ENCODE results near the gene STPG1. TPM values are rescaled to one million over a fixed set of nuclear protein-coding genes. Genes with fewer than 3 reads are reported as not detected.
A peak's percentile ranks its signal among the peaks of the same experiment; 100 is the strongest.

STPG1 gene
- polyA plus RNA-seq, 1 donor (not counting 4 experiments of a cell fraction or from before 2014, with no cell fraction given), result 16.6 TPM

- peak overlapping the region; percentile 44 for H3K4me2 ChIP-seq (ENCODE audit: control insufficient read depth, extremely low read depth, insufficient read depth, low read depth, low read length)
- H3K36me3 ChIP-seq (ENCODE audit: control insufficient read depth in 2 of 2, extremely low read depth in 1 of 2, insufficient read depth in 2 of 2, low read length in 2 of 2), result peaks cover 6 to 12% of the 10 kb centered on the region in 2 experiments
- no peaks in the 10 kb centered on the region for H3K79me2 ChIP-seq (ENCODE audit: control insufficient read depth, insufficient read depth, low read length)
- H2AFZ ChIP-seq (ENCODE audit: control insufficient read depth, low read length), result no peak overlapping the region
- no peak for TF ChIP-seq EZH2 (IDR thresholded peaks at IDR 0.05; ENCODE audit: low read length)
- no peak for TF ChIP-seq CTCF (optimal IDR thresholded peaks at IDR 0.05 in 1 of 3, IDR thresholded peaks at IDR 0.05 in 1 of 3, conservative IDR thresholded peaks at IDR 0.05 in 1 of 3; ENCODE audit: extremely low read depth in 1 of 3, insufficient read depth in 2 of 3, low read length in 3 of 3)
- H3K9me1 ChIP-seq (ENCODE audit: control insufficient read depth, extremely low read depth, insufficient read depth, low read length), result peaks cover under 1% of the 10 kb centered on the region
- DNase-seq (ENCODE audit: low read depth, low spot score) (no peak), FAIRE-seq (peak; percentile 86)
- dilution Hi-C loops (cut with MboI; ENCODE audit: extremely low pct_ligation_motif_present, low sequenced_read_pairs), result no loop called here
- H3K9ac ChIP-seq (ENCODE audit: control insufficient read depth, extremely low read depth, insufficient read depth, low read length), result peak overlapping the region; percentile 43
- peak overlapping the region; percentile 42 for H3K27ac ChIP-seq (ENCODE audit: control insufficient read depth, insufficient read depth, low read length)
- H3K4me1 ChIP-seq (ENCODE audit: control insufficient read depth, extremely low read depth, insufficient read depth, low read length), result peaks cover 11% of the 10 kb centered on the region
- H3K27me3 ChIP-seq (ENCODE audit: control insufficient read depth, extremely low read depth, insufficient read depth, low read length), result no peaks in the 10 kb centered on the region
- peak overlapping the region in 1 of 3 experiments; percentile 9 for H3K4me3 ChIP-seq (ENCODE audit: control insufficient read depth in 2 of 3, extremely low read depth in 1 of 3, insufficient read depth in 2 of 3, low read depth in 1 of 3, low read length in 3 of 3)
- no peaks in the 10 kb centered on the region for H3K9me3 ChIP-seq (ENCODE audit: control insufficient read depth, low read depth, low read length)
- no peaks in the 10 kb centered on the region for H4K20me1 ChIP-seq (ENCODE audit: control insufficient read depth, extremely low read depth, insufficient read depth, low read length)
Observed at GRCh38 chr1:24373710-24374109, 39.9 kb downstream of the STPG1 start.

GRCh38 chr1:24373044-24373443, 40.5 kb downstream of the STPG1 start:
- H3K27ac ChIP-seq (ENCODE audit: control insufficient read depth, insufficient read depth, low read length), result peak overlapping the region; percentile 42
- H4K20me1 ChIP-seq (ENCODE audit: control insufficient read depth, extremely low read depth, insufficient read depth, low read length), result no peaks in the 10 kb centered on the region
- FAIRE-seq, result peak; percentile 44

More at GRCh38 chr1:24373044-24373443, 40.5 kb downstream of the STPG1 start:
- Histone ChIP-seq H3K9me3 (ENCODE audit: control insufficient read depth, low read depth, low read length) (no peaks in the 10 kb centered on the region), H3K36me3 (ENCODE audit: control insufficient read depth in 2 of 2, extremely low read depth in 1 of 2, insufficient read depth in 2 of 2, low read length in 2 of 2) (peaks cover 6 to 11% of the 10 kb centered on the region in 2 experiments), H3K9ac (ENCODE audit: control insufficient read depth, extremely low read depth, insufficient read depth, low read length) (no peak overlapping the region), H3K27me3 (ENCODE audit: control insufficient read depth, extremely low read depth, insufficient read depth, low read length) (no peaks in the 10 kb centered on the region), H3K4me2 (ENCODE audit: control insufficient read depth, extremely low read depth, insufficient read depth, low read depth, low read length) (no peak overlapping the region), H3K9me1 (ENCODE audit: control insufficient read depth, extremely low read depth, insufficient read depth, low read length) (no peaks in the 10 kb centered on the region), H3K4me1 (ENCODE audit: control insufficient read depth, extremely low read depth, insufficient read depth, low read length) (peaks cover 11% of the 10 kb centered on the region), H3K79me2 (ENCODE audit: control insufficient read depth, insufficient read depth, low read length) (no peaks in the 10 kb centered on the region), H3K4me3 (ENCODE audit: control insufficient read depth in 2 of 3, extremely low read depth in 1 of 3, insufficient read depth in 2 of 3, low read depth in 1 of 3, low read length in 3 of 3) (no peak overlapping the region), H2AFZ (ENCODE audit: control insufficient read depth, low read length) (no peak overlapping the region)
- TF ChIP-seq CTCF (optimal IDR thresholded peaks at IDR 0.05 in 1 of 3, IDR thresholded peaks at IDR 0.05 in 1 of 3, conservative IDR thresholded peaks at IDR 0.05 in 1 of 3; ENCODE audit: extremely low read depth in 1 of 3, insufficient read depth in 2 of 3, low read length in 3 of 3), result no peak
- no peak for TF ChIP-seq EZH2 (IDR thresholded peaks at IDR 0.05; ENCODE audit: low read length)
- dilution Hi-C loops (cut with MboI; ENCODE audit: extremely low pct_ligation_motif_present, low sequenced_read_pairs), result no loop called here
- no peak for DNase-seq (ENCODE audit: low read depth, low spot score)
